IMR-90 (cell line): Measurements from ENCODE around the gene IGF2R. TPM values are rescaled to one million over a fixed set of nuclear protein-coding genes. Genes with fewer than 3 reads are reported as not detected.

ENCODE experiments used
- ATAC-seq: fragments of 200-7000 bp; cut with Tn5 transposase; 2 replicates; pipeline ENCODE4 v1.9.1; 2020; ENCODE audit warnings: low read depth, mild to moderate bottlenecking, moderate library complexity
- BruUV-seq: library from RNA; stranded (reverse); fragments of 400-500 nt; replicated peaks from 2 replicates; lab custom pipeline; 2021; lab: Mats Ljungman, UMichigan
- CTCF ChIA-PET: fragments of 300-600 bp; formaldehyde crosslinking; extraction: SDS; loops from one replicate; lab custom pipeline; 2021; ENCODE audit warnings: antibody characterized with exemption; lab: Yijun Ruan, JAX
- POLR2A ChIA-PET: fragments of 300-600 bp; sonication (Branson Sonifier 250); formaldehyde crosslinking; loops from one replicate; lab custom pipeline; 2022; ENCODE audit warnings: antibody characterized with exemption; ENCODE audit not compliant: unreplicated experiment; lab: Charles Lee
- DNase-seq: peaks from one replicate; pipeline ENCODE4 v3.0.0; 2013
- H2AFZ ChIP-seq: replicated peaks from 2 replicates; pipeline ENCODE3; 2013; ENCODE audit warnings: low read length, mild to moderate bottlenecking; ENCODE audit not compliant: poor library complexity
- H2AK5ac ChIP-seq: 2 replicates; pipeline ENCODE4 v1.6.1; 2013; ENCODE audit warnings: low read depth, low read length, inconsistent platforms
- H2AK9ac ChIP-seq: replicated peaks from 2 replicates; pipeline ENCODE3; 2013; ENCODE audit warnings: mild to moderate bottlenecking, low read depth, low read length, moderate library complexity; ENCODE audit not compliant: poor library complexity
- H2BK120ac ChIP-seq: 2 replicates; pipeline ENCODE4 v1.6.1; 2013; ENCODE audit warnings: low read depth, low read length, inconsistent platforms
- H2BK15ac ChIP-seq: 3 replicates; pipeline ENCODE4 v1.6.1; 2013; ENCODE audit warnings: low read depth, low read length, inconsistent platforms
- H2BK20ac ChIP-seq: 2 replicates; pipeline ENCODE4 v1.6.1; 2013; ENCODE audit warnings: low read depth, mild to moderate bottlenecking, inconsistent platforms, low read length, moderate library complexity
- H2BK5ac ChIP-seq: 2 replicates; pipeline ENCODE4 v1.6.1; 2013; ENCODE audit warnings: mild to moderate bottlenecking, low read depth, low read length, inconsistent platforms; ENCODE audit not compliant: poor library complexity, severe bottlenecking
- H3K14ac ChIP-seq: replicated peaks from 2 replicates; pipeline ENCODE4 v1.6.1; 2013; ENCODE audit warnings: low read depth, low read length, inconsistent platforms
- H3K18ac ChIP-seq: 2 replicates; pipeline ENCODE4 v1.6.1; 2013; ENCODE audit warnings: low read depth, low read length, control low read depth
- H3K23ac ChIP-seq: 2 replicates; pipeline ENCODE4 v1.6.1; 2013; ENCODE audit warnings: low read depth, low read length, inconsistent platforms
- H3K27ac ChIP-seq: 2 replicates; pipeline ENCODE4 v1.5.1; 2013; ENCODE audit warnings: mild to moderate bottlenecking, control low read depth, low read length; ENCODE audit not compliant: insufficient read depth
- H3K27me3 ChIP-seq: 2 replicates; pipeline ENCODE4 v1.6.1; 2013; ENCODE audit warnings: low read length; ENCODE audit not compliant: control insufficient read depth, insufficient read depth
- H3K36me3 ChIP-seq: 2 replicates; pipeline ENCODE4 v1.6.1; 2013; ENCODE audit warnings: low read length, mixed read lengths; ENCODE audit not compliant: control insufficient read depth, insufficient read depth
- H3K4ac ChIP-seq: 2 replicates; pipeline ENCODE4 v1.6.1; 2013; ENCODE audit warnings: low read depth, low read length, inconsistent platforms
- H3K4me1 ChIP-seq: 2 replicates; pipeline ENCODE4 v1.6.1; 2013; ENCODE audit warnings: low read length, mixed read lengths; ENCODE audit not compliant: control insufficient read depth, insufficient read depth
- H3K4me2 ChIP-seq: 2 replicates; pipeline ENCODE4 v1.6.1; 2013; ENCODE audit warnings: low read depth, mild to moderate bottlenecking, control low read depth, low read length, moderate library complexity
- H3K4me3 ChIP-seq: 2 replicates; pipeline ENCODE4 v1.5.1; 2013; ENCODE audit warnings: low read depth, mild to moderate bottlenecking, control low read depth, low read length, moderate library complexity; ENCODE audit not compliant: insufficient read depth
- H3K56ac ChIP-seq: 2 replicates; pipeline ENCODE4 v1.6.1; 2013; ENCODE audit warnings: low read length, inconsistent platforms; ENCODE audit not compliant: insufficient read depth; ENCODE audit errors: extremely low read depth
- H3K79me1 ChIP-seq, 2 experiments: 2 replicates each; pipeline ENCODE4 v1.6.1; 2013; ENCODE audit warnings: low read length in 2 of 2, inconsistent platforms in 1 of 2, low read depth in 1 of 2
- H3K9ac ChIP-seq: 2 replicates; pipeline ENCODE4 v1.6.1; 2013; ENCODE audit warnings: low read depth, low read length, control low read depth
- H3K9me1 ChIP-seq: 2 replicates; pipeline ENCODE4 v1.6.1; 2013; ENCODE audit warnings: low read length, inconsistent platforms; ENCODE audit not compliant: insufficient read depth
- H3K9me3 ChIP-seq: 2 replicates; pipeline ENCODE4 v1.6.1; 2013; ENCODE audit warnings: low read length; ENCODE audit not compliant: control insufficient read depth, insufficient read depth
- H4K20me1 ChIP-seq: 2 replicates; pipeline ENCODE4 v1.6.1; 2013; ENCODE audit warnings: low read length, inconsistent platforms; ENCODE audit not compliant: insufficient read depth
- H4K5ac ChIP-seq: 2 replicates; pipeline ENCODE4 v1.6.1; 2013; ENCODE audit warnings: mild to moderate bottlenecking, low read depth, low read length, control low read depth
- H4K8ac ChIP-seq, 2 experiments: 2 replicates each; pipeline ENCODE4 v1.6.1; 2013; ENCODE audit warnings: low read depth in 2 of 2, low read length in 2 of 2, control low read depth in 1 of 2, inconsistent platforms in 1 of 2
- H4K91ac ChIP-seq: 2 replicates; pipeline ENCODE4 v1.6.1; 2013; ENCODE audit warnings: low read depth, low read length, inconsistent platforms; ENCODE audit not compliant: insufficient read depth
- BHLHE40 ChIP-seq: fragments of 150-350 bp; IDR thresholded peaks from 2 replicates; pipeline ENCODE4 v1.6.1; 2016; ENCODE audit warnings: mild to moderate bottlenecking, low read depth, low read length
- ELK1 ChIP-seq: fragments of 150-350 bp; IDR thresholded peaks from 2 replicates; pipeline ENCODE4 v1.6.1; 2016; ENCODE audit warnings: low read depth, mild to moderate bottlenecking, low read length, moderate library complexity, borderline replicate concordance
- NFE2L2 ChIP-seq: fragments of 150-350 bp; IDR thresholded peaks from 2 replicates; pipeline ENCODE4 v1.6.1; 2016; ENCODE audit warnings: low read depth, mild to moderate bottlenecking, low read length
- POLR2A ChIP-seq: IDR thresholded peaks from 2 replicates; pipeline ENCODE4 v1.6.1; 2012; ENCODE audit warnings: mild to moderate bottlenecking, low read depth, low read length
- RCOR1 ChIP-seq: IDR thresholded peaks from 2 replicates; pipeline ENCODE4 v1.6.1; 2012; ENCODE audit warnings: mild to moderate bottlenecking, low read length, improper control_type of control experiment; ENCODE audit not compliant: insufficient replicate concordance
- RFX5 ChIP-seq: IDR thresholded peaks from 2 replicates; pipeline ENCODE4 v1.8.0; 2012; ENCODE audit warnings: low read depth, mild to moderate bottlenecking, low read length, moderate library complexity
- whole genome bisulfite sequencing, 2 experiments: methylation state at CpG; one replicate each; pipeline versions ENCODE4 v1.1.5 to v1.1.7; 2013; ENCODE audit warnings: missing lambda C conversion rate in 2 of 2; ENCODE audit not compliant: insufficient read length in 1 of 2; ENCODE audit errors: extremely low coverage in 2 of 2; 5-methylcytosine and 5-hydroxymethylcytosine counted together
- dilution Hi-C: fragments of 300-500 bp; cut with HindIII; formaldehyde crosslinking; loops from one replicate; pipeline ENCODE4 v1.14.3; 2018; ENCODE audit warnings: low sequenced_read_pairs; ENCODE audit not compliant: unreplicated experiment
- in situ Hi-C: fragments of 300-500 bp; cut with MboI; formaldehyde crosslinking; loops from 3 replicates; pipeline ENCODE4 v1.14.3; 2019; ENCODE audit warnings: low sequenced_read_pairs, inconsistent platforms, mixed read lengths
- intact Hi-C: fragments of 100-400 bp; cut with micrococcal nuclease; formaldehyde crosslinking; loops from 2 replicates; pipeline ENCODE4 v1.10.0; 2022
- polyA plus RNA-seq, 3 experiments: library from polyadenylated mRNA; depleted of rRNA; stranded (reverse); fragments of >200 nt; gene quantifications; 2 replicates each; pipeline ENCODE4 v1.2.3, GENCODE V29; 2012; ENCODE audit warnings: low replicate concordance in 1 of 3
- total RNA-seq: library from RNA; depleted of rRNA; stranded (reverse); fragments of >200 nt; gene quantifications from 2 replicates; pipeline ENCODE4 v1.2.3, GENCODE V29; 2012

IGF2R gene
- total and polyA plus RNA-seq, 2 of the 4 experiments (the other 2 are of a cell fraction): 33.2 to 41.4 TPM

- Histone ChIP-seq H3K27ac (no peak overlapping the region), H3K14ac (no peak overlapping the region), H3K36me3 (peaks cover 21% of the 10 kb centered on the region), H4K5ac (no peak overlapping the region), H3K27me3 (no peaks in the 10 kb centered on the region), H3K9ac (no peak overlapping the region), H2BK120ac (no peak overlapping the region), H2BK20ac (no peak overlapping the region), H3K23ac (no peak overlapping the region), H2BK5ac (no peak overlapping the region), H3K9me3 (peaks cover 2% of the 10 kb centered on the region; the same call in 1 of the 2 replicates), H2BK15ac (no peak overlapping the region), H3K79me1 (peaks cover 18 to 52% of the 10 kb centered on the region in 2 experiments), H3K18ac (no peak overlapping the region), H2AFZ (no peak overlapping the region), H3K56ac (no peak overlapping the region), H4K8ac (no peak overlapping the region), H3K4me1 (peaks cover 3% of the 10 kb centered on the region; the same call in 1 of the 2 replicates), H3K9me1 (peaks cover 10% of the 10 kb centered on the region), H4K91ac (no peak overlapping the region), H3K4me2 (no peak overlapping the region), H2AK9ac (no peak overlapping the region), H3K4ac (no peak overlapping the region), H2AK5ac (no peak overlapping the region), H3K4me3 (no peak overlapping the region), H4K20me1 (peaks cover 43% of the 10 kb centered on the region)
- no TSS peak for BruUV-seq
- in situ Hi-C loops: no loop called here
- POLR2A ChIA-PET: no interaction called here
- ATAC-seq (no peak), DNase-seq (peak; percentile 17)
- dilution Hi-C loops: no loop called here
- intact Hi-C loops: no loop called here
- whole genome bisulfite sequencing, 2 experiments: no CpG with 5 or more reads among the region's 8 CpGs
- no peak for TF ChIP-seq POLR2A
- no peak for TF ChIP-seq NFE2L2
- TF ChIP-seq RCOR1: no peak
- TF ChIP-seq RFX5: no peak
- TF ChIP-seq BHLHE40: no peak
- TF ChIP-seq ELK1: no peak
- CTCF ChIA-PET: interaction anchor here (1.0 kb wide), 1 partner anchor 128 kb away, joined by 3 read pairs; no protein-coding TSS in a partner anchor
These were observed 41.2 kb downstream of the IGF2R start for GRCh38 chr6:160010067-160010466.
